Neural crest cell (in vitro differentiated cells): ENCODE results near the gene GABRB1. TPM values are rescaled to one million over a fixed set of nuclear protein-coding genes. Genes with fewer than 3 reads are reported as not detected.

Experiments
- DNase-seq: peaks from one replicate; pipeline ENCODE4 v3.0.0; 2021; ENCODE audit warnings: low read depth, mixed read lengths, low spot score
- H3K27ac Mint-ChIP-seq: one replicate; pipeline ENCODE4 v1.8.0; 2021; ENCODE audit warnings: mild to moderate bottlenecking, mixed read lengths; ENCODE audit not compliant: unreplicated experiment
- H3K27me3 Mint-ChIP-seq: 2 replicates; pipeline ENCODE4 v1.8.0; 2021; ENCODE audit warnings: low read depth, mild to moderate bottlenecking, mixed read lengths
- H3K36me3 Mint-ChIP-seq: 2 replicates; pipeline ENCODE4 v1.8.0; 2021; ENCODE audit warnings: low read depth, mild to moderate bottlenecking, mixed read lengths
- H3K4me1 Mint-ChIP-seq: 2 replicates; pipeline ENCODE4 v1.8.0; 2021; ENCODE audit warnings: mixed read lengths
- H3K4me3 Mint-ChIP-seq: one replicate; pipeline ENCODE4 v1.8.0; 2021; ENCODE audit warnings: mild to moderate bottlenecking, mixed read lengths
- H3K9me3 Mint-ChIP-seq: 2 replicates; pipeline ENCODE4 v1.8.0; 2021; ENCODE audit warnings: mixed read lengths
- total RNA-seq: library from RNA; stranded (reverse); gene quantifications from 2 replicates; pipeline ENCODE4 v1.2.1, GENCODE V29; 2021
- TF ChIP-seq, protein P1 (sequence below): fragments of 200-600 bp; sonication (generic); conservative IDR thresholded peaks from 2 replicates; pipeline ENCODE4 v1.5.0; 2021; ENCODE audit warnings: antibody characterized with exemption, mild to moderate bottlenecking

GABRB1 gene
- total RNA-seq, 1 donor from 2014 or later = not detected

DNA sequence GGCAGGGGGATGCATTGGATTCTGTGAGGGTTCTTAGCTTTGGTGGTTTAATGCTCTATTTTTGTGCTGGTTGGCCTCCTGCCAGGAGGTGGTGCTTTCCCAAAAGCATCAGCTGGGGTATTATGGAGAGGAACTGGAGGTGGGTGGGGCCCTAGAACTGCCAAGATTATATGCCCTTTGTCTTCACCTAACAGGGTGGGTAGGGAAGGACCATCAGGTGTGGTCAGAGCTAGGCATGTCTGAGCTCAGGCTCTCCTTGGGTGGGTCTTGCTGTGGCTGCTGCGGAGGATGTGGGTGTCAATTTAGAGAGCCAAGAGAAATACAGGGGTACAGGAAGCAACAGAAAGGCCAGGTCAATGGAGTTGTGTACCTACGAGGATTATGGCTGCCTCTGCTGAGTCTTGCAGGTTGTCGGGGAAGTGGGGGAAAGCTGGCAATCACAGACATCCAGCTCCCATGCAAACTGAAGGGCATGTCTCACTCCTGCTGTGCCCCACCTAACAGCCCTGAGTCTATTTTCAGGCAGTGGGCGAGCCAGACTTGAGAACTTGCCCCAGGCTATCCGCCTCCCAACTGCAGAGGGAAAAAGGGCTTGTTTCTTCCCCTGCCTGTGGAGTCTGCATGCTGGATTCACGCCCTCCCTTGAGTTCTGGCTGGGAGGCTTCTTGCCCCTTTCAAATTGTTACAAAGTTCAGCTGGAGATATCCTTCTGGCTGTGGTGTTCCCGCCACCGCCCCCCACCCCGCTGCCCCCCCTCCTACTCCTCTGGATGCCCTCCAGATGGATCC, 220.2 kb downstream of the GABRB1 start:
- peaks cover 9% of the 10 kb centered on the region for H3K9me3 Mint-ChIP-seq
- H3K4me3 Mint-ChIP-seq = no peak overlapping the region
- TF ChIP-seq, protein P1, sequence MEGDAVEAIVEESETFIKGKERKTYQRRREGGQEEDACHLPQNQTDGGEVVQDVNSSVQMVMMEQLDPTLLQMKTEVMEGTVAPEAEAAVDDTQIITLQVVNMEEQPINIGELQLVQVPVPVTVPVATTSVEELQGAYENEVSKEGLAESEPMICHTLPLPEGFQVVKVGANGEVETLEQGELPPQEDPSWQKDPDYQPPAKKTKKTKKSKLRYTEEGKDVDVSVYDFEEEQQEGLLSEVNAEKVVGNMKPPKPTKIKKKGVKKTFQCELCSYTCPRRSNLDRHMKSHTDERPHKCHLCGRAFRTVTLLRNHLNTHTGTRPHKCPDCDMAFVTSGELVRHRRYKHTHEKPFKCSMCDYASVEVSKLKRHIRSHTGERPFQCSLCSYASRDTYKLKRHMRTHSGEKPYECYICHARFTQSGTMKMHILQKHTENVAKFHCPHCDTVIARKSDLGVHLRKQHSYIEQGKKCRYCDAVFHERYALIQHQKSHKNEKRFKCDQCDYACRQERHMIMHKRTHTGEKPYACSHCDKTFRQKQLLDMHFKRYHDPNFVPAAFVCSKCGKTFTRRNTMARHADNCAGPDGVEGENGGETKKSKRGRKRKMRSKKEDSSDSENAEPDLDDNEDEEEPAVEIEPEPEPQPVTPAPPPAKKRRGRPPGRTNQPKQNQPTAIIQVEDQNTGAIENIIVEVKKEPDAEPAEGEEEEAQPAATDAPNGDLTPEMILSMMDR = no peak
- no peaks in the 10 kb centered on the region for H3K4me1 Mint-ChIP-seq
- no peak for DNase-seq
- no peaks in the 10 kb centered on the region for H3K27me3 Mint-ChIP-seq
- no peak overlapping the region for H3K27ac Mint-ChIP-seq
- H3K36me3 Mint-ChIP-seq = no peaks in the 10 kb centered on the region

GRCh38 chr4:47263721-47264120, 232.4 kb downstream of the GABRB1 start:
- Mint-ChIP-seq H3K9me3 (no peaks in the 10 kb centered on the region), H3K27me3 (no peaks in the 10 kb centered on the region), H3K4me1 (no peaks in the 10 kb centered on the region), H3K4me3 (no peak overlapping the region), H3K36me3 (no peaks in the 10 kb centered on the region), H3K27ac (no peak overlapping the region)
- DNase-seq = no peak
- TF ChIP-seq, protein P1 = no peak

DNA sequence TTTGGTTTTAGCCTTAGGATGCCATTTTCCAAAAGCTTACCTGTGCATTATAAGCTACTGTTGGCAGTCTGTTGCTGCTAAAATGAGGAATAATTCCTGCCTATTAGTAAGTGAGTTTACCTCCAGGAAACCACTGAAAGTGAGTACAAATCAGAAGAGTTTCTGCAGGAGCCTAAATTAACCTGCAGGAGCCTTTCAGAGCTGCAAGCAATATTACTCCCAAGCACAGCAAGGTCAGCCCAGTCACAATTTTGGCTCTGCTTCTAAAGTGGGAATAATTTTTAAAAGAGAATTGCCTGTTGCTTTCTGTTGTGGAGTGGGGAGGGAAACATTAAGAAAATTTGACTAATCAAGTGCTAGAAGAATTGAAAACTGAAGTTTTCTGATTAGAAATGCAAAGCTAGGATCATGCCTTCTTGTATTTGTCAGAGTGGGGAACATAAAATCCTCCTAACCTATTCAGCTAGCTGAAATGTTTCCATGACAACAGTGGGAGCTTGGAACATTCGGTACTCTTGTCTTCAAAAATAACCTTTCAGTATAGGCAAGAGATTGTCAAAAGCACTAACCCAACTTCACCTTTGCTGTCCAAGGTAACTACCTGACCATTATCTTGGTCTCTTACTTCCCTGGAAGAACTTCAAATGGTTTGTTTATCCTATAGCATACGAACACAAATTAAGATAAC, 239.0 kb downstream of the GABRB1 start:
- H3K27ac Mint-ChIP-seq = no peak overlapping the region
- H3K4me3 Mint-ChIP-seq = no peak overlapping the region
- no peaks in the 10 kb centered on the region for H3K9me3 Mint-ChIP-seq
- no peak for DNase-seq
- no peaks in the 10 kb centered on the region for H3K36me3 Mint-ChIP-seq
- H3K27me3 Mint-ChIP-seq = no peaks in the 10 kb centered on the region
- TF ChIP-seq, protein P1 = no peak
- H3K4me1 Mint-ChIP-seq = peaks cover 7% of the 10 kb centered on the region

GRCh38 chr4:47271291-47271690, 239.9 kb downstream of the GABRB1 start:
- Mint-ChIP-seq H3K36me3 (no peaks in the 10 kb centered on the region), H3K4me3 (no peak overlapping the region), H3K27me3 (no peaks in the 10 kb centered on the region), H3K4me1 (peaks cover 7% of the 10 kb centered on the region), H3K27ac (no peak overlapping the region), H3K9me3 (no peaks in the 10 kb centered on the region)
- DNase-seq = no peak
- TF ChIP-seq, protein P1 = no peak

DNA sequence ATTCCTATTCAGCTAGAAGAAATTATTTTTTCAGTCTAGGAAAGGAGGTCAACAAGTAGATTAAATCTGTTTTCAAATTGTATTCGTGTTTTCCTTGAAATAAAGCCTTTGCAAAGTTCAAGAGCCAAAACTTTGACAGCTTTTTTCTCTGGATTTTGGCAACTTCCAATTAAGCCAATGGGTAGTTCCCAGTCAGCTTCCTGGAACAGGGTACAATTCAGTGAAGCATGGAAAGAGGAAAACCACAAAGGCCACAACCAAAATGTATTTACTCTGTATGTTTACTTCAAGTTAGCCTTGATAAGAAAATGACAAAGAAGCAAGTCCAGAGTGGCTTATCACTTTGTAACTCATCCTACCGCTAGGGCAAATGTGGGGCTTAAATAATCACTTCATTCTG, 243.5 kb downstream of the GABRB1 start:
- TF ChIP-seq, protein P1 = no peak
- Mint-ChIP-seq H3K27ac (no peak overlapping the region), H3K27me3 (no peaks in the 10 kb centered on the region), H3K4me1 (peaks cover 7% of the 10 kb centered on the region), H3K4me3 (no peak overlapping the region), H3K9me3 (no peaks in the 10 kb centered on the region), H3K36me3 (no peaks in the 10 kb centered on the region)
- no peak for DNase-seq
